H1 (cell line): ENCODE results near the gene HEXIM1. TPM values are rescaled to one million over a fixed set of nuclear protein-coding genes. Genes with fewer than 3 reads are reported as not detected.

Experiments
- polyA plus RNA-seq, 7 experiments: library from polyadenylated mRNA; depleted of rRNA in 3 of 7; stranded (reverse) in 5 of 7; unstranded in 2 of 7; fragments of >200 nt in 5 of 7; fragments of 200-250 nt in 2 of 7; gene quantifications; 1 replicate in 5 of 7; 2 replicates in 1 of 7; 4 replicates in 1 of 7; pipeline versions ENCODE4 v1.2.1 to v1.2.3, GENCODE V29; 2011 to 2013; ENCODE audit warnings: missing spikeins in 2 of 7, mixed read lengths in 2 of 7
- total RNA-seq: library from RNA; stranded (reverse); fragmentation: NEBNext Ultra II Directional; extraction: Animal tissue kit (Norgen Biotek cat#: 25700); gene quantifications from 2 replicates; pipeline ENCODE4 v1.2.1, GENCODE V29; 2021
- TF ChIP-seq, protein P1 (sequence below): IDR thresholded peaks from 2 replicates; pipeline ENCODE4 v1.6.1; 2012; ENCODE audit warnings: low read length, inconsistent platforms

The HEXIM1 gene
- total and polyA plus RNA-seq, 2 of the 8 experiments (the other 6 are each of a cell fraction or from before 2014, with no cell fraction given), result 9.1 to 38.3 TPM

DNA sequence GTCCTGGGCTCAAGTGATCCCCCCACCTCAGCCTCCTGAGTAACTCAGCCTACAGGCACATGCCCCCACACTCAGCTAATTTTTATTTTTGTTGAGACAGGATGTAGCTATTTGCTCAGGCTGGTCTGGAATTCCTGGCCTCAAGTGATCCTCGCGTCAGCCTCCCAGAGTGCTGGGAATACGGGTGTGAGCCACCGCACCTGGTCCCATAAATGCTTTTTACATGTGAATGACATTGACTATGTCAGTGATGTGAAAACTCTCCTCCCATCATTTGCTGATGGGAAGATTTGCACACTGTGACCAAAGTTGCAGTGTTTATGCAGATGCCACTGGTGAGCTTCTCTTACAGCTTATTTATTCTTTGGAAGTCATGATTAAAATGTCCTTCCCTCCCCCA is 30.9 kb upstream of the HEXIM1 start (continued):
- TF ChIP-seq, protein P1, sequence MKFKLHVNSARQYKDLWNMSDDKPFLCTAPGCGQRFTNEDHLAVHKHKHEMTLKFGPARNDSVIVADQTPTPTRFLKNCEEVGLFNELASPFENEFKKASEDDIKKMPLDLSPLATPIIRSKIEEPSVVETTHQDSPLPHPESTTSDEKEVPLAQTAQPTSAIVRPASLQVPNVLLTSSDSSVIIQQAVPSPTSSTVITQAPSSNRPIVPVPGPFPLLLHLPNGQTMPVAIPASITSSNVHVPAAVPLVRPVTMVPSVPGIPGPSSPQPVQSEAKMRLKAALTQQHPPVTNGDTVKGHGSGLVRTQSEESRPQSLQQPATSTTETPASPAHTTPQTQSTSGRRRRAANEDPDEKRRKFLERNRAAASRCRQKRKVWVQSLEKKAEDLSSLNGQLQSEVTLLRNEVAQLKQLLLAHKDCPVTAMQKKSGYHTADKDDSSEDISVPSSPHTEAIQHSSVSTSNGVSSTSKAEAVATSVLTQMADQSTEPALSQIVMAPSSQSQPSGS, result no peak
